Measurements from ENCODE around the gene EML1.
"Not testable (repeated sequence)": the region's sequence is repeated elsewhere in the genome, so short reads cannot be mapped to it uniquely, and the experiment has no call there.

Gene EML1

GRCh38 chr14:99938896-99939295 lies 145.7 kb downstream of the EML1 start:
- DNase-seq (ENCODE audit: low spot score): no peak

GRCh38 chr14:99939421-99939820 lies 146.2 kb downstream of the EML1 start:
- DNase-seq (ENCODE audit: low spot score): no peak

GRCh38 chr14:99940064-99940463 lies 146.9 kb downstream of the EML1 start:
- no peak for DNase-seq (ENCODE audit: low spot score)

- DNase-seq (ENCODE audit: low spot score): no peak
These were observed 148.0 kb downstream of the EML1 start for GRCh38 chr14:99941211-99941610.

- DNase-seq (ENCODE audit: low spot score): no peak
These were observed 150.4 kb downstream of the EML1 start for GRCh38 chr14:99943620-99944019.

- no peak for DNase-seq (ENCODE audit: low spot score)
These were observed 151.0 kb downstream of the EML1 start for GRCh38 chr14:99944241-99944651.

GRCh38 chr14:99945732-99946651 lies 152.8 kb downstream of the EML1 start:
- peak; percentile 76 for DNase-seq (ENCODE audit: low spot score)

- peak; percentile 74 for DNase-seq (ENCODE audit: low spot score)
These were observed 153.7 kb downstream of the EML1 start for GRCh38 chr14:99946652-99947489.

GRCh38 chr14:99947695-99948094 lies 154.5 kb downstream of the EML1 start:
- no peak for DNase-seq (ENCODE audit: low spot score)

- DNase-seq (ENCODE audit: low spot score): not testable (repeated sequence)
These were observed 156.0 kb downstream of the EML1 start for GRCh38 chr14:99949011-99949732.

GRCh38 chr14:99950181-99950580 lies 157.0 kb downstream of the EML1 start:
- DNase-seq (ENCODE audit: low spot score): no peak

GRCh38 chr14:99951085-99951484 lies 157.9 kb downstream of the EML1 start:
- DNase-seq (ENCODE audit: low spot score): no peak

GRCh38 chr14:99952039-99952438 lies 158.8 kb downstream of the EML1 start:
- no peak for DNase-seq (ENCODE audit: low spot score)

GRCh38 chr14:99952453-99952852 lies 159.2 kb downstream of the EML1 start:
- no peak for DNase-seq (ENCODE audit: low spot score)

- DNase-seq (ENCODE audit: low spot score): no peak
These were observed 162.7 kb downstream of the EML1 start for GRCh38 chr14:99955826-99956455.

GRCh38 chr14:99958380-99958779 lies 165.2 kb downstream of the EML1 start:
- DNase-seq (ENCODE audit: low spot score): no peak

- no peak for DNase-seq (ENCODE audit: low spot score)
These were observed 168.8 kb downstream of the EML1 start for GRCh38 chr14:99961826-99962518.

GRCh38 chr14:99964979-99965378 lies 171.8 kb downstream of the EML1 start:
- DNase-seq (ENCODE audit: low spot score): no peak

GRCh38 chr14:99966037-99966835 lies 173.0 kb downstream of the EML1 start:
- no peak for DNase-seq (ENCODE audit: low spot score)

- no peak for DNase-seq (ENCODE audit: low spot score)
These were observed 173.7 kb downstream of the EML1 start for GRCh38 chr14:99966912-99967311.

Data from NAMALWA (cell line).